Pancreas (tissue), 10 donors: ENCODE measurements around the gene FCER2. TPM values are rescaled to one million over a fixed set of nuclear protein-coding genes. Genes with fewer than 3 reads are reported as not detected.

Experiments used
- ATAC-seq, 4 donors: fragments of 200-7000 bp; cut with Tn5 transposase; one replicate each; pipeline versions ENCODE4 v1.8.0 to v1.9.1; 2020; ENCODE audit warnings: mild to moderate bottlenecking in 4 of 4, moderate library complexity in 4 of 4
- DNase-seq, 6 donors: peaks; one replicate each; pipeline ENCODE4 v3.0.0-alpha.2; 2020
- FAIRE-seq: peaks from 2 replicates; lab custom pipeline; 2012; peaks lifted over from hg19 to GRCh38; lab: Jason Lieb, UNC
- H3K27ac ChIP-seq, 4 donors: fragments of 200-600 bp; sonication (generic); 1 replicate in 3 of 4; 2 replicates in 1 of 4; pipeline versions ENCODE4 v1.5.0 to v1.8.0; 2020
- H3K27me3 ChIP-seq, 4 donors: fragments of 200-600 bp; one replicate each; pipeline ENCODE4 v1.8.0; 2021
- H3K36me3 ChIP-seq, 3 donors: fragments of 200-600 bp; sonication (generic) in 1 of 3; one replicate each; pipeline versions ENCODE4 v1.5.0 to v1.8.0; 2020 to 2021
- H3K4me1 ChIP-seq, 3 donors: fragments of 200-600 bp; one replicate each; pipeline ENCODE4 v1.8.0; 2021
- H3K4me3 ChIP-seq, 4 donors: fragments of 200-600 bp; sonication (generic) in 2 of 4; one replicate each; pipeline versions ENCODE4 v1.5.0 to v1.8.0; 2020 to 2021
- H3K9me3 ChIP-seq, 4 donors: fragments of 200-600 bp; one replicate each; pipeline ENCODE4 v1.8.0; 2021
- WGBS, 2 donors: extraction: QIAGEN DNeasy Blood & Tissue Kit; methylation state at CpG; one replicate each; pipeline ENCODE4 v1.1.7; 2013; 5-methylcytosine and 5-hydroxymethylcytosine counted together
- intact Hi-C, 3 donors: fragments of 100-400 bp; cut with DNase I; formaldehyde crosslinking; loops; one replicate each; pipeline versions ENCODE4 v1.11.1 to v1.14.2; 2022
- polyA plus RNA-seq, 2 donors: library from polyadenylated mRNA; stranded (reverse); fragments of 200-250 nt; gene quantifications; one replicate each; pipeline ENCODE4 v1.2.3, GENCODE V29; 2013
- total RNA-seq, 6 donors: library from RNA; stranded (reverse); fragmentation: NEBNext Ultra II Directional in 4 of 6; extraction: Animal tissue kit (Norgen Biotek cat#: 25700) in 4 of 6; gene quantifications; one replicate each; pipeline versions ENCODE4 v1.2.1 to v1.2.4, GENCODE V29; 2021 to 2023
- TF ChIP-seq, protein P1 (sequence below), 4 donors: fragments of 200-600 bp; sonication (generic) in 3 of 4; IDR thresholded peaks; one replicate each; pipeline versions ENCODE4 v1.5.0 to v1.8.0; 2021; ENCODE audit warnings: antibody characterized with exemption in 4 of 4
- donor health status: healthy with polysubstance abuse.
- donor health status: DM: no; HTN: no; CAD: no; lungs with moderate emphysema.
- donor health status: DM: no; HTN: no; CAD: no.
- donor health status: control.
- donor health status: control.
- donor health status: Bipolar disorder and iron deficiency.
- donor health status: DM: yes; HTN: yes; CAD: no.
- donor health status: DM: no; HTN: no; CAD: no.
- donor health status: DM: no; HTN: no; CAD: no.
- donor health status: DM: yes; HTN: yes; CAD: no.

The FCER2 gene
- total and polyA plus RNA-seq, 8 donors = 0.08 to 0.51 (median 0.19) TPM; not detected in 5

DNA sequence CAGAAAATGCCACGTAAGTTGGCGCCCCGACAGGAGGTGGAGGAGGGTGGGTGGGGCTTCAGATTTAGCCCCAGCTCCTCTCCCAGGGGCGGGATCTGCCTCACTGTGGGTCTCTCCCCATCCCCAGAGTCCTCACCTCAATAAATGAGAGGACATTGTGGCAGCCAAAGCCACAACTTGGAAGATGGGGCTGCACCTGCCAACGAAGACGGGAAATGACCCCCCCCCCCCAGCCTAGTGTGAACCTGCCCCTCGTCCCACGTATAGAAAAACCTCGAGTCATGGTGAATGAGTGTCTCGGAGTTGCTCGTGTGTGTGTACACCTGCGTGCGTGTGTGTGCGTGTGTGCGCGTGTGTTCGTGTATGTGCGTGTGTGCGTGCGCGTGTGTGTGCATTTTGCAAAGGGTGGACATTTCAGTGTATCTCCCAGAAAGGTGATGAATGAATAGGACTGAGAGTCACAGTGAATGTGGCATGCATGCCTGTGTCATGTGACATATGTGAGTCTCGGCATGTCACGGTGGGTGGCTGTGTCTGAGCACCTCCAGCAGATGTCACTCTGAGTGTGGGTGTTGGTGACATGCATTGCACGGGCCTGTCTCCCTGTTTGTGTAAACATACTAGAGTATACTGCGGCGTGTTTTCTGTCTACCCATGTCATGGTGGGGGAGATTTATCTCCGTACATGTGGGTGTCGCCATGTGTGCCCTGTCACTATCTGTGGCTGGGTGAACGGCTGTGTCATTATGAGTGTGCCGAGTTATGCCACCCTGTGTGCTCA is 22.8 kb downstream of the FCER2 start:
- intact Hi-C loops = loop anchor here in 1 of 3 donors (5.0 to 10.0 kb wide), 3 partner anchors 112 to 314 kb away; no protein-coding TSS in a partner anchor
- ATAC-seq = peak in 1 of 4 donors; percentile 1
- 28% methylated on average over 30 of the region's 30 CpGs for WGBS, 2 donors

DNA sequence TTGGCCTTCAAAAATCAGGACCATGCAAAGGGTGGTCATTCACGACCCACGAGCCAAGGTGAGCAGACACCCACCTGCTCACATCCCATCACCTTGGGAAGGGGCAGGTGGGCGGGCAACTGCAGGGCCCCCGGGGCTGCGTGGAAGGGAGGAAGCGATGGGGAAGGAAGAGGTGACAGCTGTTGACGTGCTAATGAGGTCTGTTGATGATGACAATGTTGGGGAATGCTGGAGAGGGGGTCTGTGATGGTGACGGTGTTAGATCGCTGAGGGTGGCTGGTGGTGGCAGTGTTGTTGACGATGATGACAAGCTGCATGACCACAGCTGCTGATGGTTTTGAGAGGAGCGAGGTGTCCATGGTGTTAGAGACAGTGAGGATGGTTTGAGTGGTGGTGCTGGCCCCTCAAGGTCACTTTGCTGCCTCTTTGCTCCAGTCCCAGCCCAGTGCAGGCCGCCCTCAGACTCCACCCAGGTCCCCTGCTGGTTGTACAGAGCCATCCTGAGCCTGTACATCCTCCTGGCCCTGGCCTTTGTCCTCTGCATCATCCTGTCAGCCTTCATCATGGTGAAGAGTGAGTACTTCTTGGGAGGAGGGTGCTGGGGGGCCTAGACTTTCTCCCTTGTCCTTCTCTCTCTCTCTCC is 24.1 kb downstream of the FCER2 start:
- peaks cover 0 to 3% (median 0%) of the 10 kb centered on the region in 3 donors for H3K4me1 ChIP-seq
- ATAC-seq (no peak), FAIRE-seq (no peak), DNase-seq (no peak)
- H3K9me3 ChIP-seq = no peaks in the 10 kb centered on the region
- H3K27ac ChIP-seq = no peak overlapping the region
- TF ChIP-seq, protein P1, sequence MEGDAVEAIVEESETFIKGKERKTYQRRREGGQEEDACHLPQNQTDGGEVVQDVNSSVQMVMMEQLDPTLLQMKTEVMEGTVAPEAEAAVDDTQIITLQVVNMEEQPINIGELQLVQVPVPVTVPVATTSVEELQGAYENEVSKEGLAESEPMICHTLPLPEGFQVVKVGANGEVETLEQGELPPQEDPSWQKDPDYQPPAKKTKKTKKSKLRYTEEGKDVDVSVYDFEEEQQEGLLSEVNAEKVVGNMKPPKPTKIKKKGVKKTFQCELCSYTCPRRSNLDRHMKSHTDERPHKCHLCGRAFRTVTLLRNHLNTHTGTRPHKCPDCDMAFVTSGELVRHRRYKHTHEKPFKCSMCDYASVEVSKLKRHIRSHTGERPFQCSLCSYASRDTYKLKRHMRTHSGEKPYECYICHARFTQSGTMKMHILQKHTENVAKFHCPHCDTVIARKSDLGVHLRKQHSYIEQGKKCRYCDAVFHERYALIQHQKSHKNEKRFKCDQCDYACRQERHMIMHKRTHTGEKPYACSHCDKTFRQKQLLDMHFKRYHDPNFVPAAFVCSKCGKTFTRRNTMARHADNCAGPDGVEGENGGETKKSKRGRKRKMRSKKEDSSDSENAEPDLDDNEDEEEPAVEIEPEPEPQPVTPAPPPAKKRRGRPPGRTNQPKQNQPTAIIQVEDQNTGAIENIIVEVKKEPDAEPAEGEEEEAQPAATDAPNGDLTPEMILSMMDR (IDR thresholded peaks at IDR 0.05) = no peak
- intact Hi-C loops = loop anchor here in 1 of 3 donors (5.0 to 10.0 kb wide), 3 partner anchors 110 to 313 kb away; no protein-coding TSS in a partner anchor
- no peak overlapping the region for H3K4me3 ChIP-seq
- no peaks in the 10 kb centered on the region for H3K27me3 ChIP-seq
- H3K36me3 ChIP-seq = no peaks in the 10 kb centered on the region
- 27 to 38% methylated on average over 12 of the region's 12 CpGs for WGBS, 2 donors

More for the DNA sequence above, 22.8 kb downstream of the FCER2 start:
- Histone ChIP-seq H3K27ac (no peak overlapping the region), H3K36me3 (peaks cover 0 to 3% (median 0%) of the 10 kb centered on the region in 3 donors), H3K9me3 (no peaks in the 10 kb centered on the region), H3K27me3 (no peaks in the 10 kb centered on the region), H3K4me3 (no peak overlapping the region), H3K4me1 (peaks cover 0 to 3% (median 0%) of the 10 kb centered on the region in 3 donors)
- DNase-seq (no peak), FAIRE-seq (no peak)
- TF ChIP-seq, protein P1 (IDR thresholded peaks at IDR 0.05) = no peak

DNA sequence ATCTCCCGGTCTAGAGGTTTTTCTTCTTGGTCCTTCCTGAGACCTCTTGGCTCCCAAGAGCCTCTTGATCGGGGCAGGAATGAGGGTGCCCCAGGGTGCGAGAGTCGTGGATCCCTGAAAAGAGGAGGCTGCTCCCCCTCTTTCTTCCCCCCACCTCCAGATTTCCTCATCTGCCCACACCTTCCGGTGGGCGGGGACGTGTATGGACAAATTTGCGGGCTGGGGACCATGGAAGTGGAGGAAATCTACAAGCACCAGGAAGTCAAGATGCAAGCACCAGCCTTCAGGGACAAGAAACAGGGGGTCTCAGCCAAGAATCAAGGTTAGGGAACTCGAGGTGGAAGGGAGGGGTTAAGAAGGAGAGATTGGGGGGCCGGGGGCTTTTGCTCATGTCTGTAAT is 25.1 kb downstream of the FCER2 start, which contains the start of gene MCEMP1:
TSS of gene MCEMP1 (plus strand) at position 237 of the 400 bp plus-strand sequence. CDS start at position 268, 31 bp downstream.
- FAIRE-seq (no peak), DNase-seq (no peak), ATAC-seq (no peak)
- TF ChIP-seq, protein P1 (IDR thresholded peaks at IDR 0.05) = no peak
- no peaks in the 10 kb centered on the region for H3K36me3 ChIP-seq
- no peaks in the 10 kb centered on the region for H3K9me3 ChIP-seq
- no peaks in the 10 kb centered on the region for H3K27me3 ChIP-seq
- H3K4me1 ChIP-seq = peaks cover 0 to 3% (median 0%) of the 10 kb centered on the region in 3 donors
- H3K27ac ChIP-seq = no peak within 1 kb of the TSS
- WGBS, 2 donors = 19 to 35% methylated on average over 10 of the region's 10 CpGs
- H3K4me3 ChIP-seq = no peak within 1 kb of the TSS
- intact Hi-C loops = loop anchor here in 1 of 3 donors (5.0 to 10.0 kb wide), 3 partner anchors 110 to 312 kb away; no protein-coding TSS in a partner anchor

DNA sequence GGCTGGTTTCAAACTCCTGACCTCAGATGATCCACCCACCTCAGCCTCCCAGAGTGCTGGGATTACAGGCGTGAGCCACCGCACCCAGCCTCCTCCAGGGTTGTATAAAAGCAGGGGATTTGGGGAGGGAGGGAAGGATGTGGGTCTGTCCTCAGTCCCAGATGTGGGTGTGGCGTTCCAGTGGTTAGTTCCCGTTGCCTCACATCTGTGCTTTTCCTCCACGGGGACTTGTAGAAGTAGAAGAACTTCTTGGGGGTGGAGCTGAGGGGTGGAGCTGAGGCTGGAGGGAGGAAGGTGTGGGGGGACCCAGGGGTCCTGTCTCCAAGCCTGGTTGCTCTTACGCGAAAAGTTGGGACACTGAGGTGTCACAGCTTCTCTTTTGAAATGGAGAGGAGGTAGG is 25.6 kb downstream of the FCER2 start:
- 28 to 49% methylated on average over 7 of the region's 7 CpGs for WGBS, 2 donors
- H3K27me3 ChIP-seq = no peaks in the 10 kb centered on the region
- intact Hi-C loops = loop anchor here in 1 of 3 donors (5.0 to 10.0 kb wide), 3 partner anchors 109 to 312 kb away; no protein-coding TSS in a partner anchor

More for the DNA sequence above, 25.6 kb downstream of the FCER2 start:
- DNase-seq (no peak), ATAC-seq (no peak), FAIRE-seq (no peak)
- Histone ChIP-seq H3K36me3 (no peaks in the 10 kb centered on the region), H3K9me3 (no peaks in the 10 kb centered on the region), H3K27ac (no peak overlapping the region), H3K4me3 (no peak overlapping the region), H3K4me1 (peaks cover 0 to 3% (median 0%) of the 10 kb centered on the region in 3 donors)
- TF ChIP-seq, protein P1 (IDR thresholded peaks at IDR 0.05) = no peak
